ENCODE results near the gene SWI5. TPM values are rescaled to one million over a fixed set of nuclear protein-coding genes. Genes with fewer than 3 reads are reported as not detected.
A peak's percentile ranks its signal among the peaks of the same experiment; 100 is the strongest.

Gene SWI5
- total and polyA plus RNA-seq, 9 of the 15 experiments (the other 6 are each of a cell fraction or from before 2014, with no cell fraction given) = 62.8 to 133 (median 95.9) TPM

DNA sequence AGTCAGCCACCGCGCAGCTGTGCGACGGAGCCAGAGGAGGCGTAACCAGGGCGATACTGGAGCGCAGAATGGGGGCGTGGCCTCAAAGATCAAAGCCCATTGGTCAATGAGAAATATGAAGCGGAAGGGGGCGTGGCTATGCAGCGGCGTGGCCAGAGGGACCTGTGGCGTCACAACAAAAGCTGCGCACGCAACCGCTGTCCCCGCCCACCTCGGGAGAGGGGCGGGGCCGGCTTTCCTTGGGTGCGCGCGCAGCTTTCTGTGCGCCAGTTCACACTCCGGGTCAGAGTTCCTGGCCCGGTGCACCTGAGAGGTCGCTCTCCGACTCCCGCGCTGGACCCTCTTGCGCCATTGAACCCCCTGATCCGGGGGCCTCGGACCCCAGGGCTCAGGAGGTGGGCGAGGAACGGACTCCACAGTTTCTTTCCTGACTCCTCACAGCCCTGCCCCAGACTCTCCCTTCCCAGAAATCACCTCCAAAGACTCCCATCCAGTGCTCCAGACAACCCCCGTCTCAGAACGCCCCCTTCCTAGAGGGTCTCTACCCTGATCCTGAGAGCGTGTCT, at the start of gene SWI5 (continued):
- TF ChIP-seq, protein P1, sequence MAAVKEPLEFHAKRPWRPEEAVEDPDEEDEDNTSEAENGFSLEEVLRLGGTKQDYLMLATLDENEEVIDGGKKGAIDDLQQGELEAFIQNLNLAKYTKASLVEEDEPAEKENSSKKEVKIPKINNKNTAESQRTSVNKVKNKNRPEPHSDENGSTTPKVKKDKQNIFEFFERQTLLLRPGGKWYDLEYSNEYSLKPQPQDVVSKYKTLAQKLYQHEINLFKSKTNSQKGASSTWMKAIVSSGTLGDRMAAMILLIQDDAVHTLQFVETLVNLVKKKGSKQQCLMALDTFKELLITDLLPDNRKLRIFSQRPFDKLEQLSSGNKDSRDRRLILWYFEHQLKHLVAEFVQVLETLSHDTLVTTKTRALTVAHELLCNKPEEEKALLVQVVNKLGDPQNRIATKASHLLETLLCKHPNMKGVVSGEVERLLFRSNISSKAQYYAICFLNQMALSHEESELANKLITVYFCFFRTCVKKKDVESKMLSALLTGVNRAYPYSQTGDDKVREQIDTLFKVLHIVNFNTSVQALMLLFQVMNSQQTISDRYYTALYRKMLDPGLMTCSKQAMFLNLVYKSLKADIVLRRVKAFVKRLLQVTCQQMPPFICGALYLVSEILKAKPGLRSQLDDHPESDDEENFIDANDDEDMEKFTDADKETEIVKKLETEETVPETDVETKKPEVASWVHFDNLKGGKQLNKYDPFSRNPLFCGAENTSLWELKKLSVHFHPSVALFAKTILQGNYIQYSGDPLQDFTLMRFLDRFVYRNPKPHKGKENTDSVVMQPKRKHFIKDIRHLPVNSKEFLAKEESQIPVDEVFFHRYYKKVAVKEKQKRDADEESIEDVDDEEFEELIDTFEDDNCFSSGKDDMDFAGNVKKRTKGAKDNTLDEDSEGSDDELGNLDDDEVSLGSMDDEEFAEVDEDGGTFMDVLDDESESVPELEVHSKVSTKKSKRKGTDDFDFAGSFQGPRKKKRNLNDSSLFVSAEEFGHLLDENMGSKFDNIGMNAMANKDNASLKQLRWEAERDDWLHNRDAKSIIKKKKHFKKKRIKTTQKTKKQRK (IDR thresholded peaks at IDR 0.05; ENCODE audit: borderline replicate concordance, low read depth, low read length) = no peak
- TF ChIP-seq ZNF583 (CRISPR knock-in tag; IDR thresholded peaks at IDR 0.05) (peak; percentile 66; the same call in 1 of the 2 replicates), KDM2B (CRISPR knock-in tag; IDR thresholded peaks at IDR 0.05) (no peak; the same call in 1 of the 2 replicates), HNRNPK (IDR thresholded peaks at IDR 0.05; ENCODE audit: low read depth, low read length, poor library complexity, severe bottlenecking) (no peak), CBFB (CRISPR knock-in tag; IDR thresholded peaks at IDR 0.05) (no peak), ETV5 (CRISPR knock-in tag; IDR thresholded peaks at IDR 0.05; ENCODE audit: low read depth) (no peak), HEY1 (CRISPR knock-in tag; IDR thresholded peaks at IDR 0.05; ENCODE audit: borderline replicate concordance) (no peak), ZNF134 (CRISPR knock-in tag; conservative IDR thresholded peaks at IDR 0.05) (no peak), TEAD2 (tag; IDR thresholded peaks at IDR 0.05) (0 out of 2 replicates have a peak, but pooled peaks have one; percentile 6), SMARCA4 (IDR thresholded peaks at IDR 0.05) (no peak), ETV6 (IDR thresholded peaks at IDR 0.05; ENCODE audit: borderline replicate concordance in 1 of 2, low read depth in 2 of 2, low read length in 1 of 2) (no peak), ETV6 (CRISPR knock-in tag; IDR thresholded peaks at IDR 0.05; ENCODE audit: borderline replicate concordance) (no peak), PML (IDR thresholded peaks at IDR 0.05; ENCODE audit: low read length) (no peak), ZNF436 (CRISPR knock-in tag; IDR thresholded peaks at IDR 0.05) (peak; percentile 61; the same call in 1 of the 2 replicates), KHSRP (IDR thresholded peaks at IDR 0.05) (no peak), MAZ (CRISPR knock-in tag; conservative IDR thresholded peaks at IDR 0.05 in 1 of 2, IDR thresholded peaks at IDR 0.05 in 1 of 2) (0 out of 4 replicates have a peak, but pooled peaks of 1 of the 2 experiments have one; percentile 70), MCM7 (IDR thresholded peaks at IDR 0.05) (no peak), BRD9 (IDR thresholded peaks at IDR 0.05; ENCODE audit: low read depth, partially characterized antibody) (no peak), ADNP (tag; IDR thresholded peaks at IDR 0.05) (no peak)
- TF ChIP-seq, protein P2, sequence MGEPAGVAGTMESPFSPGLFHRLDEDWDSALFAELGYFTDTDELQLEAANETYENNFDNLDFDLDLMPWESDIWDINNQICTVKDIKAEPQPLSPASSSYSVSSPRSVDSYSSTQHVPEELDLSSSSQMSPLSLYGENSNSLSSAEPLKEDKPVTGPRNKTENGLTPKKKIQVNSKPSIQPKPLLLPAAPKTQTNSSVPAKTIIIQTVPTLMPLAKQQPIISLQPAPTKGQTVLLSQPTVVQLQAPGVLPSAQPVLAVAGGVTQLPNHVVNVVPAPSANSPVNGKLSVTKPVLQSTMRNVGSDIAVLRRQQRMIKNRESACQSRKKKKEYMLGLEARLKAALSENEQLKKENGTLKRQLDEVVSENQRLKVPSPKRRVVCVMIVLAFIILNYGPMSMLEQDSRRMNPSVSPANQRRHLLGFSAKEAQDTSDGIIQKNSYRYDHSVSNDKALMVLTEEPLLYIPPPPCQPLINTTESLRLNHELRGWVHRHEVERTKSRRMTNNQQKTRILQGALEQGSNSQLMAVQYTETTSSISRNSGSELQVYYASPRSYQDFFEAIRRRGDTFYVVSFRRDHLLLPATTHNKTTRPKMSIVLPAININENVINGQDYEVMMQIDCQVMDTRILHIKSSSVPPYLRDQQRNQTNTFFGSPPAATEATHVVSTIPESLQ (CRISPR knock-in tag; IDR thresholded peaks at IDR 0.05) = no peak
- TF ChIP-seq, protein P3, sequence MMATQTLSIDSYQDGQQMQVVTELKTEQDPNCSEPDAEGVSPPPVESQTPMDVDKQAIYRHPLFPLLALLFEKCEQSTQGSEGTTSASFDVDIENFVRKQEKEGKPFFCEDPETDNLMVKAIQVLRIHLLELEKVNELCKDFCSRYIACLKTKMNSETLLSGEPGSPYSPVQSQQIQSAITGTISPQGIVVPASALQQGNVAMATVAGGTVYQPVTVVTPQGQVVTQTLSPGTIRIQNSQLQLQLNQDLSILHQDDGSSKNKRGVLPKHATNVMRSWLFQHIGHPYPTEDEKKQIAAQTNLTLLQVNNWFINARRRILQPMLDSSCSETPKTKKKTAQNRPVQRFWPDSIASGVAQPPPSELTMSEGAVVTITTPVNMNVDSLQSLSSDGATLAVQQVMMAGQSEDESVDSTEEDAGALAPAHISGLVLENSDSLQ (IDR thresholded peaks at IDR 0.05) = no peak
- TF ChIP-seq, protein P4, sequence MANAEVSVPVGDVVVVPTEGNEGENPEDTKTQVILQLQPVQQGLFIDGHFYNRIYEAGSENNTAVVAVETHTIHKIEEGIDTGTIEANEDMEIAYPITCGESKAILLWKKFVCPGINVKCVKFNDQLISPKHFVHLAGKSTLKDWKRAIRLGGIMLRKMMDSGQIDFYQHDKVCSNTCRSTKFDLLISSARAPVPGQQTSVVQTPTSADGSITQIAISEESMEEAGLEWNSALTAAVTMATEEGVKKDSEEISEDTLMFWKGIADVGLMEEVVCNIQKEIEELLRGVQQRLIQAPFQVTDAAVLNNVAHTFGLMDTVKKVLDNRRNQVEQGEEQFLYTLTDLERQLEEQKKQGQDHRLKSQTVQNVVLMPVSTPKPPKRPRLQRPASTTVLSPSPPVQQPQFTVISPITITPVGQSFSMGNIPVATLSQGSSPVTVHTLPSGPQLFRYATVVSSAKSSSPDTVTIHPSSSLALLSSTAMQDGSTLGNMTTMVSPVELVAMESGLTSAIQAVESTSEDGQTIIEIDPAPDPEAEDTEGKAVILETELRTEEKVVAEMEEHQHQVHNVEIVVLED (CRISPR knock-in tag; IDR thresholded peaks at IDR 0.05) = peak; percentile 63
